ENCODE data around the gene MYRF. TPM values are rescaled to one million over a fixed set of nuclear protein-coding genes. Genes with fewer than 3 reads are reported as not detected.

MYRF gene
- total RNA-seq, 2 donors from 2014 or later: 7.0 to 13.1 TPM

- DNase-seq (ENCODE audit: low spot score): no peak
- Histone ChIP-seq H3K27me3 (no peaks in the 10 kb centered on the region), H3K27ac (no peak overlapping the region), H3K4me1 (peaks cover 0 to 10% of the 10 kb centered on the region in 2 donors), H3K4me3 (no peak overlapping the region), H3K36me3 (peaks cover 14% of the 10 kb centered on the region), H3K9me3 (no peaks in the 10 kb centered on the region)
- TF ChIP-seq CTCF (IDR thresholded peaks at IDR 0.05): no peak
Observed at GRCh38 chr11:61737131-61737530, 15.3 kb upstream of the MYRF start.

GRCh38 chr11:61737636-61738386 lies 14.6 kb upstream of the MYRF start:
- Histone ChIP-seq H3K27ac (no peak overlapping the region), H3K9me3 (no peaks in the 10 kb centered on the region), H3K27me3 (no peaks in the 10 kb centered on the region), H3K4me3 (no peak overlapping the region), H3K4me1 (peaks cover 0 to 5% of the 10 kb centered on the region in 2 donors), H3K36me3 (peaks cover 14% of the 10 kb centered on the region)
- TF ChIP-seq CTCF (IDR thresholded peaks at IDR 0.05): no peak
- DNase-seq (ENCODE audit: low spot score): no peak

GRCh38 chr11:61738776-61739175 lies 13.7 kb upstream of the MYRF start:
- Histone ChIP-seq H3K27ac (no peak overlapping the region), H3K9me3 (no peaks in the 10 kb centered on the region), H3K36me3 (peaks cover 17% of the 10 kb centered on the region), H3K4me1 (no peaks in the 10 kb centered on the region), H3K4me3 (no peak overlapping the region), H3K27me3 (no peaks in the 10 kb centered on the region)
- TF ChIP-seq CTCF (IDR thresholded peaks at IDR 0.05): no peak
- no peak for DNase-seq (ENCODE audit: low spot score)

- Histone ChIP-seq H3K27me3 (no peaks in the 10 kb centered on the region), H3K4me1 (no peaks in the 10 kb centered on the region), H3K9me3 (no peaks in the 10 kb centered on the region), H3K4me3 (no peak overlapping the region), H3K27ac (no peak overlapping the region), H3K36me3 (peaks cover 23% of the 10 kb centered on the region)
- no peak for DNase-seq (ENCODE audit: low spot score)
- TF ChIP-seq CTCF (IDR thresholded peaks at IDR 0.05): no peak
Observed at GRCh38 chr11:61739413-61739812, 13.0 kb upstream of the MYRF start.

- peaks cover 23% of the 10 kb centered on the region for H3K36me3 ChIP-seq
- H3K9me3 ChIP-seq: no peaks in the 10 kb centered on the region
- no peak overlapping the region for H3K4me3 ChIP-seq
- no peak overlapping the region for H3K27ac ChIP-seq
- DNase-seq (ENCODE audit: low spot score): no peak
- H3K4me1 ChIP-seq: no peaks in the 10 kb centered on the region
- no peak for TF ChIP-seq CTCF (IDR thresholded peaks at IDR 0.05)
- no peaks in the 10 kb centered on the region for H3K27me3 ChIP-seq
Observed at GRCh38 chr11:61739966-61740365, 12.5 kb upstream of the MYRF start.

GRCh38 chr11:61742391-61742790 lies 10.0 kb upstream of the MYRF start:
- Histone ChIP-seq H3K4me1 (no peaks in the 10 kb centered on the region), H3K4me3 (no peak overlapping the region), H3K27ac (no peak overlapping the region), H3K27me3 (no peaks in the 10 kb centered on the region), H3K36me3 (peaks cover 8% of the 10 kb centered on the region), H3K9me3 (no peaks in the 10 kb centered on the region)
- no peak for DNase-seq (ENCODE audit: low spot score)
- no peak for TF ChIP-seq CTCF (IDR thresholded peaks at IDR 0.05)
